Ramos (cell line): ENCODE measurements around the gene CORO2B.

Experiments used
- in situ Hi-C: fragments of 300-500 bp; cut with MboI; formaldehyde crosslinking; loops from one replicate; pipeline ENCODE4 v1.14.3; 2022; ENCODE audit warnings: low sequenced_read_pairs; ENCODE audit not compliant: unreplicated experiment

Gene CORO2B, protein sequence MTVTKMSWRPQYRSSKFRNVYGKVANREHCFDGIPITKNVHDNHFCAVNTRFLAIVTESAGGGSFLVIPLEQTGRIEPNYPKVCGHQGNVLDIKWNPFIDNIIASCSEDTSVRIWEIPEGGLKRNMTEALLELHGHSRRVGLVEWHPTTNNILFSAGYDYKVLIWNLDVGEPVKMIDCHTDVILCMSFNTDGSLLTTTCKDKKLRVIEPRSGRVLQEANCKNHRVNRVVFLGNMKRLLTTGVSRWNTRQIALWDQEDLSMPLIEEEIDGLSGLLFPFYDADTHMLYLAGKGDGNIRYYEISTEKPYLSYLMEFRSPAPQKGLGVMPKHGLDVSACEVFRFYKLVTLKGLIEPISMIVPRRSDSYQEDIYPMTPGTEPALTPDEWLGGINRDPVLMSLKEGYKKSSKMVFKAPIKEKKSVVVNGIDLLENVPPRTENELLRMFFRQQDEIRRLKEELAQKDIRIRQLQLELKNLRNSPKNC

DNA sequence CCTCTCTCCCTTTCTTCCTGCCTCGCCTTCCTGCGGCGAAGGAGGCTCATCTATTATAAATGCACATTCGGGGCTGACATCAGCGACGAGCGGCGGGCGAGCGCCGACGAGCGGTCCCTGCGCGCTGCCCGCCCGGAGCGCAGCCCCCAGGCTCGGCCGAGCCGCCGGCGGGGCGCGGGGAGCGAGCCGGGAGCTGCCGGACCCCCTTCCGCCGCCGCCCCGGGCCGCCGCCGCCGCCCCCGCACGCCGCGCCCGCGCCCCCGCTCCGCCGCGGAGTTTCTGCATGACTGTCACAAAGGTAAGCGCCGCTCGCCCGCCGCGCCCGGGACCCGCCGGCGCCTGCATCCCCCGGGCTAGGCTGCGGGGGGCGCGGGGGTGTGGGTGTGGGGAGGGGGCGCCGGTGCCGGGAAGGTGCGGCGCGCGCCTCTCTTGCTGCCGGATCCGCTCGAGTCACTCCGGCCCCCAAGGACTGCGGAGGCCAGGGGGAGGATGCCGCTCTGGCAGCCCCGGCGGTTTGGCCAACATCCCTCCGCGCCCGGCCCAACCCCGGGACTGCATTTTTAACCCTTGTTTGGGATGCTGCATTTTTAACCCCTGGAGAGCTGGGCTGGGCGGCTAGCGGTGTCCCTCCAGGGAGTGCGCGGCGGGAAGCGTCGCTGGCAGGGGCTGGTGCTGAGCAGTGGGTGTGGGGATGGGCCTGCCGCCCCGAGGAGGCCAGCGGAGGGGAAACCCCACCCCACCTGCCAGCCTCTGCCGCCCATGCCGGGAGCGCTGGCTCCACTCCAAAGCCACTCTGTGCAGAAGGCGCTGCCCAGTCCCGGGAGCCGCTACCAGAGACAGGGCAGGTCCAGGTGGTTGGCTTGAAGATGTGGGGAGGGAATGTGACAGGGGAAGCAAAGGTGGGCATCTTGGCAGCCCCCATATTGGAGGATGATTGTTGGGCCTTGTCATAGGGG is at the start of gene CORO2B:
TSS of gene CORO2B (plus strand) at position 14 of the 956 bp plus-strand sequence. CDS start at position 284, 270 bp downstream.
- in situ Hi-C loops = no loop called here

DNA sequence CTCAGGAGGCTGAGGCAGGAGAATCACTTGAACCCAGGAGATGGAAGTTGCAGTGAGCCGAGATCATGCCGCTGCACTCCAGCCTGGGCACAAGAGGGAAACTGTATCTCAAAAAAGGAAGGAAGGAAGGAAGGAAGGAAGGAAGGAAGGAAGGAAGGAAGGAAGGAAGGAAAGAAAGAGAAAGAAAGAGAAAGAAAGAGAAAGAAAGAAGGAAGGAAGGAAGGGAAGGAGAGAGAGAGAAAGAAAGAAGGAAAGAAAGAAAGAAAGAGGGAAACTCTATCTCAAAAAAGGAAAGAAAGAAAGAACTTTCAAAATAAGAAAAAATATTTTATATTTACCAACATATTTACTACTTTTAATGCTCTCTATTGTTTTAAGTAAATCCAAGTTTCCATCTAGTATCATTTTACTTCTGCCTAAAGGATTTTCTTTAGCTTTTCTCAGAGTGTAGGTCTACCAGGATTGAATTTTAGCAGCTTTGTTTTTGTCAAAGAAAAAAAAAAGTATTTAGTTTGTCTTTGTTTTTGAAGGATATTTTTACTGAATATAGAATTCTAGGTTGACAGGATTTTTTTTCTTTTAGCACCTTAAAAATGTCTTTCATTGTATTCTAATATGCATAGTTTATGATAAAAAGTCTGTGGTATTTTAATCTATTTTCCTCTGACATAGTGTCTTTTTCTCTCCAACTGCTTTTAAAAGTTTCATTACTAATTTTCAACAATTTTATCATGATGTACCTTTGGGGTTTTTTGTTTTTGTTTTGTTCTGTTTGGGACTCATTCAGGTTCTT is 47.2 kb upstream of the CORO2B start:
- in situ Hi-C loops = no loop called here

DNA sequence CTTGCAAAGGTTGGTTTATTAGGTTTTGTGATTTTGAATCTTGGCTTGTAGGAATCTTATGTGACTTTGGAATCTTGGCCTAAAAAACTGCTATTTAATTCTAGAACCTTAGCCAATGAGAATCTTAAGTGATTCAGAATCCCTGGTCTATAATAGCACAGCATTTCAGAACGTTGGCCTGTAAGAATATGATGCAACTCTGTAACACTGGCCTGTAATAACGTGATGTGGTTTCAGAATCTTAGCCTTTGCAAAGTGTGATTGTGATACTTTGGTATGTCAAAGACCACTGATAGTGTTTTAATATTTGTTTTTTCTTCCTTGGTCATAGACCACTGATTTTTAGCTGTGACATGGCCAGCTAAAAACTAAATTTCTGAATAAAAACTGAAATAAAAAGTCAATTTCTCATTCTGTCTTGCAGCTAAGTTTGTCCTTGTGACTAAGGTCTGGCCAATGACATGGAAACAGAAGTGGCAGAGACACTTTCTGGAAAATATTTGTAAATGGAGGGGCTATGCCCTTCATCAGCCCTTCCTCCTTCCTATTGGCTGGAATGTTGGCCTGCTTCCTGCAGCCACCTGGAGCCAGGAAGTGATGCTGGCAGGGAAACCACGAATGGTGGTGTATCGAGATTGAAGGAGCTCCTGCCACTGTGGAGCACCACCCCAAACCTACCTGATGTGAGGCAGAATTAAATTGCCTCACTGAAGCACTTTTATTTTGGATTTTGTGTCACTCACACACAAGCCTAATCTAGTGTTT is 42.3 kb upstream of the CORO2B start:
- in situ Hi-C loops = no loop called here

DNA sequence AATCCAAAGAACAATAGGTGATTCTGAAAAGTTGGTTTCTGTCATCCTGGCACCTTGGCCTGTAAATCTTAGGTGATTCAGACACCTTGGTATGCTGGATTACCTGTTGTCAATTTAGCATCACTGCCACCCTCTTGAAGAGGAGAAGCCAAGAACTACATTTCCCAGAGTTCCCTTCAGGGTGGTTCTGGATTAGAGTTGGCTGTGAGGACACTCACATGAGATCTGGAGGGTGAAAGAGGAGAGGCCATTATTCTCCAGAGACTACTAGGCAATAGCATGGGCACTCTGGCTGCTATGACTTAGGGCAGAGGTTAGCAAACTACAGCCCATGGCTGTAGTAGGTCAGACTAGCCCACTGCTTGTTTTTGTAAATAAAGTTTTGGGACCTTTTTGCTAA is 41.7 kb upstream of the CORO2B start:
- in situ Hi-C loops = no loop called here

DNA sequence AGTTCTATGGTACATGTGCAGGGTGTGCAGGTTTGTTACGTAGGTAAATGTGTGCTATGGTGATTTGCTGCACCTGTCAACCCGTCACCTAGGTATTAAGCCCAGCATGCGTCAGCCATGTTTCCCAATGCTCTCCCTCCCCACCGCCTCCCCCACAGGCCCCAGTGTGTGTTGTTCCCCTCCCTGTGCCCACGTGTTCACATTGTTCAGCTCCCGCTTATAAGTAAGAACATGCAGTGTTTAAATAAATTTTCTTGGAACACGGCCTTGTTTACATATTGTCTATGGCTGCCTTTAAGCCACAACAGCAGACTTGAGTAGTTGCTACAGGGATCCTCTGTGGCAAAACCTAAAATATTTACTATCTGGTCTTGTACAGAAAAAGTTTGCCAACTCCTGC is 41.3 kb upstream of the CORO2B start:
- in situ Hi-C loops = no loop called here

DNA sequence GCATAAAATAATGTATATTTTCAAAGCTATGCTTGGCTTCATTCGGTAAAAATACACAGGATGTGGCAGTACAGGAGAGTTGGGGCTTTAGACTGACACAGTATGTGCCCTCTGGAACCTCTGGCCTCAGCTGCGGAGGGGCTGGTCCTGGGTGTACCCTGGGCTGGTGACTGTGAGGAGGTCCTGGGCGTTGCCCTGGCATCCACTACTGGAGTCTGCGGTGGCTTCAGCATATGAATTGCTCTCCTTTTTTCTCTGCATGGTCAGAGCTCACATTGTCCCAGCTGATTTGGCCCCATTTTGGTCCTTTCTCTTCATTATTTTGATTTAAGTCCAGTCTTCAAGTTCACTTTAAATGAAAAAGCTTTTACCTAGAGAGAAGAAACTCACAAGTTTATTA is 40.5 kb upstream of the CORO2B start:
- in situ Hi-C loops = no loop called here

DNA sequence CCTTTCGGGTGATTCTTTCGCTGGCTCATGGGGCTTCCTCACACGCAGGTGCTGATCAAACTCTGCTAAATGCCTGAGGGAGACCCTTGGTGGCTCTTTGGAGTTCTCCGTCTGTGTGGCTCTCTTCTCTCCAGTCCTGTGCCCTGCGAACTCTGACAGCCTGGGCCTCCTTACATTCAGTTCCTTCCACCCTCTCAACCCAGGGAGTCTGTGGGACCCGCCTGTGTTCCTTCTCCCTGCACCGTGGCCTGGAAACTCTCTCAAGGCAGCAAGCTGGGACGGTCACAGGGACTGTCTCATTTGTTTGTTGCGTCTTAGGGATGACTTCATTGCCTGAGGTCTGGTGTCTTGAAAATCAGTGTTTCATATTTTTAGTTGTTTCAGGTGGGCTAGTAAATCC is 37.0 kb upstream of the CORO2B start:
- in situ Hi-C loops = no loop called here

DNA sequence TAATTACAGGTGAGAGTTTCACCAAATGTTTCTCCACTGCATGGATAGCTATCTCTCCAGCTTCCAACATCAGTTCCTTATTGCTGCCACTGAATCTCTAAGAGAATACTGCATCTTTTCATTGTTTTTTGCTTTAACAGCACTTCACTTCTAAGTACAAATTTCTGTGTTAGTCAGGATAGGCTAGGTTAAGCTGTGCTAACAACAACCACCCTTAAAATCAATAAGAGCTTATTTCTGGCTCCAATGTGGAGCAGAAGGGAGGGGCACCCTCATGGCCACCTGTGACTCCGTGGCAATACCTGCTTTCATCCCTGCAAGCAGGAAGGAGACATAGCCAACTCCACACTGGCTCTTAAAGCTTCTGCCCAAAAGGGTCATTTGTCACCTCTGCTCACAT is 36.4 kb upstream of the CORO2B start:
- in situ Hi-C loops = no loop called here

DNA sequence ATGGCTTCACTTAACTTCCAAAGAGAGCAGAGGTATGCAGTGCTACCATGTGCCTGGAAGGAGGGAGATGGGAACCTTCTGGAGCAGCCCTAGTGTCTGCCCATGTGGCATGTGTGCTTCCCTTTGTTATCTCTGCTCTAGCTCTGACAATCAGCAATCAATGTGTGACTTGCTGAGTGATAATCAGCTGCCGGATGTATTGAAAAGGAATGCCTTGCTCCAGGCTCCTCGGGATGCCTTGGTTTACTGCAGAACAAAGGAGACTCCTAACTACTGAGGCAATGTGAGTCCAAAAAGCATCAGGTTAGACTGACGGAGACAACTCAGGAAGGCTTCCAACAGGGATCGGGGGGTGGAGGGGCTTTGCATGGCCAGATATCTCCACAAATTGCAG is 36.0 kb upstream of the CORO2B start:
- in situ Hi-C loops = no loop called here

DNA sequence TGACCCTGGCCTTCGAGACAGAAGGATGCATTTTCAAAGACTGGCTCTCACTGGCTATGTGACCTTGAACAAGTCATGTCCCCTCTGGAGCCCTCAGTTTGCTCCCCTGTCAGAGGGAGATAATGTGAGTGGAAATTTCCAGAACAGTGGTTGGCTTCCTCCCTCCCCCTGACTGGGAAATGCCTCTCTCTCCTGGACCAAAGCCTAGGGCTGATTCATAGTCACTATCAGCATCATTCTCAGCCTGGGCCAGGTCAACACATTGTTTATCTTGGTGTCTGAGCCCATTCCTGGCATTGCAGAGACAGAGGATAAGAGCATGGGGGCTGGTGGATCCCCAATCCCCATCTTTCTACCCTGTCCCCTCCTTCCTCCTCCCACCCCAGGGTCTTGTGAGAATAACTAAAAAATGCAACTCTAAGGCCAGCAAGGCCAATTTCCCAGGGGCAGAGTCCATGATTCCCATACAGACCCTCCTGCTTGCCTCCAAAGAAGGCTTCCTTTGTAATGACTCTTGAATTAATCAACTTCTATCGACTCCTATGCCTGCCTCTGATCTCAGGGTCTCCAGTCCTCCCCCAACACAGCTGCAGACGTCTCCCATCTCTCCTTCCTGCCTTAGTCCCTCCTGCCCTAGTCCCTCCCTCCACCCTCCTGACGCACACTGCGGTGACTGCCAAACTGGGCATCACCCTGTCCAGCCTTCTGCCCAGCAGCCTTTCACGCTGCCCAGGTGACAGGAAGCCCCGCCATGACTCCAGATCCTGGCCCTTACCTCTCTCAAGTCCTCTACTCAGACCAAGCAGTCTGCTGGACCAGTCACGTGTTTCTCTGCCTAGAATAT is 35.4 kb upstream of the CORO2B start:
- in situ Hi-C loops = no loop called here

DNA sequence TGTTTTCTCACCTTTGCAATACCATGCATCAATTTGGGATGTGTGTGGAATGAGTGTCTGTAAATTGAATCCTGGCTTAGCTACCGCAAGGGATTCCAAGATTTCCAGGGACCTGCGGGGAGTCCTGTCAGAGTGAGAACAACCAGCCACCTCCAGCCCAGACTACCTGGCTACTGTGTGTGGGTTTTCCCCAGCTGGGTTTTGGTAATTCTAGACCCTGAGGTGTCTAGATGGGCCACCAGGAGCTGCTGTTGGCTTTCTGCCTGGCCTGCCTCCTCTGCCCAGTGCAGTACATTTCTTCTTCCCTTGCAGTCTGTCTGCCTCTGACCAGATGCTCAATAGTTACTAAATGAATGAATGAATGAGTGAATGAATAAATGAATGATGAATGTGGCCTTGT is 32.5 kb upstream of the CORO2B start:
- in situ Hi-C loops = no loop called here

DNA sequence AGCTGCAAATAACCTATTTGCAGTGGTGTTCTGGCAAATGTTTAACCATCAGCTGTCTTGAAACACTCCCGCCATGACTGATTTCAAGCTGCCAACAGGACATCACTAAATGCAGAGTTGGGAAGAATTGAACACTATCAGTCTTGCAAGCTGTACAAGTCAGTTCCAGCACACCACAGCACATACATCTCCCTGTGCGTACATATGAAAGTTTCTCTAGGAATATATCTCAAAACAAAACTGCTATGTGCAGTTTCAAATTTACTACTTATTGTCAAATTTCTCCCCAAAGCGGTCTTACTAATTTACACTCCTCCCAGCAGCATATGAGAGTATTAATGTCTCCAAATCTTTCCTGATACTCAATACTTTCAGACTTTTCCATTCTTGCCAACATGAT is 30.4 kb upstream of the CORO2B start:
- in situ Hi-C loops = no loop called here

DNA sequence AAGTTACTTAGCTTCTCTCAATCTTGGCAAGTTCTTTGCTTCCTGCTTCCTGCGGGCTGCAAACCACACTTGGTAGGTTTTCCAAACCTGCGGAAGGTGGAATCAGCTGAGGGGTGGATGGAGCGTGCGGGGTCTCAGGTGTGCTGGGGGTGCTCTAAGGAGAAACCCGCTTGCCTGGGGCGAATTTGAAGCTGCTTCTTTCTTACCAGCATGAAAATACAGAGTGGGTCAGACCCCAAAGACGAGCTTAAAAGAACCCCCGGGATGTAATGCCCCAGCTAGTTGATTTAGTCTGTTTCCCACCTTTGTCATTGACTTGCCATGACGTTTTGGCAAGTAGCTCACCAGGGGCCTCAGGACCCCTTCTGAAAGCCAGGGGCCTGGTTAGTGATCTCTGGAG is 28.8 kb upstream of the CORO2B start:
- in situ Hi-C loops = loop anchor here (5.0 kb wide), 2 partner anchors 122 to 327 kb away; no protein-coding TSS in a partner anchor

DNA sequence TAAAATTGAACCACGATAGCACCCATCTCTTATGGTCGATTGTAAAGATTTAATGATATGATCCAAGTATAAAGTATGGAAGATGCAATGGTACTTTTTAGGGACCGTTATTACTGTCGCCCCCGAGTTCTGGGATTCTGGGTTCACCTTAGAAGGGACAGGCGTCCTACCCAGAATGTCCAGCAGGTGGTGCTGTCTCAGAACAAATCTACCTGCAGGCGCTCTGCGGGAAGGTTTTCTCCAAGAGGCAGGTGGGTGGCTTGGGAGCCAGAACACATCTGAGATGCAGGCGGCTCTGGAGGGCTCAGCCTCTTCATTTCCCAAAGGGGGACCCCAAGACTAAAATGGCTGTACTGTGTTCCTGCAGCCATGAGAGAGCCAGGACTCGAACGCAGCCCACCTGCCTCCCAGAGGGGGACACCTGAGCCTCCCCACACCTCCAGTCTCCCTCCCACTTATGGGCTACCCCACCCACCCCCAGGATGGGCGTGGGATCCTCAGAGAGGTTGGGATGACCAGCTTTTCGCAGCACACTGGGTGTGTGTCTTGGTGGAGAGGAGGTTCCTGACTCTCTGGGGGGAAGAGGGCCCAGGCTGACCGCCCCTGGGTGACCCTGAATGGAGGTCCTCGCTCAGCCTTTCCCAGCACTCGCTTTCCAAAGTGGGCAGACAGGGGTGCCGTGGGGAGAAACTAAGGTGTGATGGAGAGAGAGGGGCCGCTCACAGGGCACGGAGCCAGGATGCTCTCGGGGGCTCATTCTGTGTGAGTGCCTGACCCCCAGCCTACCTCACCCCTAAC is 28.1 kb upstream of the CORO2B start:
- in situ Hi-C loops = loop anchor here (5.0 kb wide), 2 partner anchors 122 to 327 kb away; no protein-coding TSS in a partner anchor

DNA sequence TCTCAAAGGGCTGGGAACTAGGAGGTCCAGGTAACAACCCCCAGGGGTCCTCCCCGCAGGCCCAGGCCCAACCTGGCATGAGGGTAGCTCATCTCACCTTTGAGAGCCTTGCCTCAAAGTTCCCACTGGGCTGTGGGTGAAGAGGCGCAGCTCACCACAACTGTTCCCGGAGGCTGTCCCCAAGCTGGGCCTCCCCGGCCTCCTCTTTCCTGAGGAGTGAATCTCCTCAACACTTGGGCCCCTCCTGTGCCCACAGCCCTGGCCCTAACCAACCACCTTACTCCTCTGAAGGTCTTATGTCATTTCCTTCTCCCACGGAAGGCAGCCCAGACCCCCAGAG is 27.5 kb upstream of the CORO2B start:
- in situ Hi-C loops = loop anchor here (5.0 kb wide), 2 partner anchors 121 to 326 kb away; no protein-coding TSS in a partner anchor

DNA sequence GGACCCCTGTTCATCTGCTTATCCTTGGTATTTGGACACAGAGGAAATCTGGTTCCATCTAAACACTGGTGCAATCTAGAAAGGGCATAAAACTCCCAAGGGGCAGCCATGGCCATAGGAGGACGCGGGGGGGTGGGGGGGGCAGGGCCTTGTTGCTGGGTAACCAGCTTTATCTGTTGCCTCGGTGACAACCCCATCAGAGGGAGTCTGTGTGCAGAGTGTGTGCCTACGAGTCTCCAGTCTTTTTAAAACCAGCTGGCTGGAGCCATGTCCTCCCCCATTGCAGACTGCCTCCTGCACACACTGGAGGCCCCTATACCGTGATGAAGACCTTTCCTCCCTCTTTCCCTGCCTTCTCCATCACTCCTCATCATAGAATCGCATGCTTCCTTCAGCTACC is 26.4 kb upstream of the CORO2B start:
- in situ Hi-C loops = loop anchor here (5.0 kb wide), 2 partner anchors 120 to 325 kb away; no protein-coding TSS in a partner anchor

DNA sequence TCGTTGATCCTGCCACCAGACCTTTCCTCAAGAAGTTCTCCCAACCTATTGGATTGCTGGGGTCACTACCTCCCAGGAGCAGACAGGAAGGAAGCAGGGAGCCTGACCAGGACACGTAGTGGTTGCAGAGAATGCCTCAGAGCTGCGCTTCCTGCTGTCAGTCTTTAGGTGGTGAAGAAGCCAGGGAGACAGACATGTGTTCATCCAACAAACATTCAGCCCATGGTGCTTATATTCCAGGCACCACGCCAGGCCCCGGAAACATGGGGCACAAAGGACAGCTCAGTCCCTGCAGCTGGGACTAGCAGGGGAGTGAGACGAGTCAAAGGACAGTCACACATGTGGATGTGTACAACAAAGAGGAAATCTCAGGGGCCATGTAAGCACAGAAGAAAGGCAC is 26.0 kb upstream of the CORO2B start:
- in situ Hi-C loops = loop anchor here (5.0 kb wide), 2 partner anchors 120 to 325 kb away; no protein-coding TSS in a partner anchor
